GM21381 (cell line): Measurements from ENCODE around the gene RAB30.
A peak's percentile ranks its signal among the peaks of the same experiment; 100 is the strongest.

ENCODE experiments used
- ATAC-seq: cut with Tn5 transposase; IDR thresholded peaks from one replicate; pipeline ENCODE4 v1.9.1; 2021; ENCODE audit warnings: mild to moderate bottlenecking, moderate library complexity; ENCODE audit not compliant: unreplicated experiment

The RAB30 gene

GRCh38 chr11:83070731-83071566 lies 748 bp downstream of the RAB30 start:
- ATAC-seq = peak; percentile 0

GRCh38 chr11:83070044-83070701 lies 1.5 kb downstream of the RAB30 start:
- no peak for ATAC-seq

GRCh38 chr11:83069441-83070043 lies 2.2 kb downstream of the RAB30 start:
- no peak for ATAC-seq

- ATAC-seq = no peak
Observed at GRCh38 chr11:83068568-83068967, 3.1 kb downstream of the RAB30 start.

GRCh38 chr11:83064011-83064410 lies 7.7 kb downstream of the RAB30 start:
- no peak for ATAC-seq

GRCh38 chr11:83063073-83063754 lies 8.5 kb downstream of the RAB30 start:
- peak; percentile 60 for ATAC-seq

GRCh38 chr11:83061883-83062282 lies 9.8 kb downstream of the RAB30 start:
- peak; percentile 71 for ATAC-seq

- ATAC-seq = no peak
Observed at GRCh38 chr11:83060965-83061364, 10.7 kb downstream of the RAB30 start.

GRCh38 chr11:83057721-83058120 lies 14.0 kb downstream of the RAB30 start:
- ATAC-seq = no peak

GRCh38 chr11:83056611-83057010 lies 15.1 kb downstream of the RAB30 start:
- no peak for ATAC-seq

GRCh38 chr11:83056204-83056603 lies 15.5 kb downstream of the RAB30 start:
- no peak for ATAC-seq

GRCh38 chr11:83054904-83055380 lies 16.8 kb downstream of the RAB30 start:
- ATAC-seq = peak; percentile 60

GRCh38 chr11:83054001-83054400 lies 17.7 kb downstream of the RAB30 start:
- ATAC-seq = peak; percentile 73

GRCh38 chr11:83051760-83052671 lies 19.7 kb downstream of the RAB30 start:
- ATAC-seq = no peak

- ATAC-seq = no peak
Observed at GRCh38 chr11:83047515-83048225, 24.0 kb downstream of the RAB30 start.

- ATAC-seq = no peak
Observed at GRCh38 chr11:83046621-83047172, 25.0 kb downstream of the RAB30 start.

GRCh38 chr11:83044958-83045712 lies 26.6 kb downstream of the RAB30 start:
- peak; percentile 51 for ATAC-seq

GRCh38 chr11:83042964-83043711 lies 28.6 kb downstream of the RAB30 start:
- no peak for ATAC-seq
